ENCODE data around the gene TMEM238.

TMEM238 gene

GRCh38 chr19:55362990-55363716, 20.9 kb downstream of the TMEM238 start, which contains the start of gene GARIN5B:
Gene GARIN5B, minus strand, starts transcription at chr19:55363260. Its CDS starts 194 bp downstream, at chr19:55363066.
- no peak within 1 kb of the TSS for H3K4me3 ChIP-seq
- no peak within 1 kb of the TSS for H3K27ac ChIP-seq

GRCh38 chr19:55362174-55362989, 21.7 kb downstream of the TMEM238 start:
- Histone ChIP-seq H3K27ac (no peak overlapping the region), H3K4me3 (no peak overlapping the region)

GRCh38 chr19:55360902-55361301, 23.2 kb downstream of the TMEM238 start:
- no peak overlapping the region for H3K27ac ChIP-seq
- H3K4me3 ChIP-seq = no peak overlapping the region

- H3K4me3 ChIP-seq = no peak overlapping the region
- no peak overlapping the region for H3K27ac ChIP-seq
These were observed 24.9 kb downstream of the TMEM238 start for GRCh38 chr19:55358943-55359908.

- H3K27ac ChIP-seq = no peak overlapping the region
- no peak overlapping the region for H3K4me3 ChIP-seq
These were observed 25.6 kb downstream of the TMEM238 start for GRCh38 chr19:55358493-55358892.

GRCh38 chr19:55355213-55355821, 28.8 kb downstream of the TMEM238 start:
- Histone ChIP-seq H3K27ac (no peak overlapping the region), H3K4me3 (no peak overlapping the region)

- Histone ChIP-seq H3K27ac (peak within 1 kb of the TSS in 2 of 21 experiments; percentile 9 to 16), H3K4me3 (peak within 1 kb of the TSS in 6 of 7 experiments; percentile 17 to 41 (median 30))
These were observed 29.3 kb downstream of the TMEM238 start, which contains the start of gene COX6B2 for GRCh38 chr19:55354698-55355212. Gene COX6B2, minus strand, starts transcription at chr19:55354719. Its CDS starts 198 bp downstream, at chr19:55354521.

GRCh38 chr19:55353803-55354697, 30.0 kb downstream of the TMEM238 start:
- Histone ChIP-seq H3K4me3 (peak overlapping the region in 6 of 7 experiments; percentile 17 to 41 (median 30)), H3K27ac (peak overlapping the region in 2 of 21 experiments; percentile 9 to 16)

- Histone ChIP-seq H3K4me3 (peak overlapping the region in 6 of 7 experiments; percentile 17 to 41 (median 30)), H3K27ac (peak overlapping the region in 1 of 21 experiments; percentile 16)
These were observed 30.7 kb downstream of the TMEM238 start for GRCh38 chr19:55353356-55353802.

- Histone ChIP-seq H3K27ac (no peak overlapping the region), H3K4me3 (no peak overlapping the region)
These were observed 31.4 kb downstream of the TMEM238 start for GRCh38 chr19:55352549-55353145.

GRCh38 chr19:55352040-55352439, 32.1 kb downstream of the TMEM238 start:
- Histone ChIP-seq H3K4me3 (no peak overlapping the region), H3K27ac (no peak overlapping the region)

GRCh38 chr19:55350620-55351315, 33.3 kb downstream of the TMEM238 start:
- Histone ChIP-seq H3K27ac (no peak overlapping the region), H3K4me3 (no peak overlapping the region)

GRCh38 chr19:55348317-55349034, 35.6 kb downstream of the TMEM238 start:
- H3K4me3 ChIP-seq = no peak overlapping the region
- no peak overlapping the region for H3K27ac ChIP-seq

- Histone ChIP-seq H3K27ac (no peak overlapping the region), H3K4me3 (no peak overlapping the region)
These were observed 36.6 kb downstream of the TMEM238 start for GRCh38 chr19:55347442-55348009.

GRCh38 chr19:55346725-55347441, 37.2 kb downstream of the TMEM238 start:
- Histone ChIP-seq H3K27ac (no peak overlapping the region), H3K4me3 (no peak overlapping the region)

All from skin epidermis (tissue), 12 donors.